HL-60 (cell line): ENCODE results near the gene CLCC1.

Source experiments
- POLR2AphosphoS5 ChIP-seq: IDR thresholded peaks from 2 replicates; pipeline ENCODE4 v1.6.1; 2012; ENCODE audit warnings: low read depth
- TF ChIP-seq, protein P1 (sequence below): IDR thresholded peaks from one replicate; pipeline ENCODE4 v1.5.1; 2011; ENCODE audit warnings: low read length, control low read depth, inconsistent platforms; ENCODE audit not compliant: insufficient read depth

DNA sequence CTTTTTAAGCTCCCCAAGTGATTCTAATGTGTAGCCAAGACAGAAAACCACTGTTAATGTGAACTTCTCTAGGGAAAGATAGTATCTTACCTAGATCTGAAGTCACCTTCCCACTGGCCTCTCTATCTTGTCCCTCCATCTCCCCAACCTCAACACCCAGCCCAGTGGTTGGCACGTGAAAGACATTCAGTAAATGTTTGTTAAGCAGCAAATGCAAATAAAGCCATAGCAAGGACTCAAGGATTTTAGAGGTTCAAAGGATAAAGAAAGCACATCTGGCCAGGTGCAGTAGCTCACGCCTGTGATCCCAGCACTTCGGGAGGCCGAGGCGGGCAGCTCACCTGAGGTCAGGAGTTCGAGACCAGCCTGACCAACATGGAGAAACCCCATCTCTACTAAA is 9.8 kb downstream of the CLCC1 start:
- TF ChIP-seq, protein P1, sequence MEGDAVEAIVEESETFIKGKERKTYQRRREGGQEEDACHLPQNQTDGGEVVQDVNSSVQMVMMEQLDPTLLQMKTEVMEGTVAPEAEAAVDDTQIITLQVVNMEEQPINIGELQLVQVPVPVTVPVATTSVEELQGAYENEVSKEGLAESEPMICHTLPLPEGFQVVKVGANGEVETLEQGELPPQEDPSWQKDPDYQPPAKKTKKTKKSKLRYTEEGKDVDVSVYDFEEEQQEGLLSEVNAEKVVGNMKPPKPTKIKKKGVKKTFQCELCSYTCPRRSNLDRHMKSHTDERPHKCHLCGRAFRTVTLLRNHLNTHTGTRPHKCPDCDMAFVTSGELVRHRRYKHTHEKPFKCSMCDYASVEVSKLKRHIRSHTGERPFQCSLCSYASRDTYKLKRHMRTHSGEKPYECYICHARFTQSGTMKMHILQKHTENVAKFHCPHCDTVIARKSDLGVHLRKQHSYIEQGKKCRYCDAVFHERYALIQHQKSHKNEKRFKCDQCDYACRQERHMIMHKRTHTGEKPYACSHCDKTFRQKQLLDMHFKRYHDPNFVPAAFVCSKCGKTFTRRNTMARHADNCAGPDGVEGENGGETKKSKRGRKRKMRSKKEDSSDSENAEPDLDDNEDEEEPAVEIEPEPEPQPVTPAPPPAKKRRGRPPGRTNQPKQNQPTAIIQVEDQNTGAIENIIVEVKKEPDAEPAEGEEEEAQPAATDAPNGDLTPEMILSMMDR, result no peak
- TF ChIP-seq POLR2AphosphoS5, result no peak
